Stimulated activated naive CD8-positive, alpha-beta T cell treated with anti-CD3 and anti-CD28 coated beads, Interleukin-15, Interleukin-2, amounts not matched to agents 100 U/mL and 50 U/mL, for 24 hours (primary cell): Measurements from ENCODE around the gene HYAL1.
A peak's percentile ranks its signal among the peaks of the same experiment; 100 is the strongest.

Experiments used
- ATAC-seq: fragments of 150-1000 bp; cut with Tn5 transposase; one replicate; pipeline ENCODE4 v1.10.0; 2021
- DNase-seq: peaks from one replicate; pipeline ENCODE4 v3.0.0; 2021

Gene HYAL1

DNA sequence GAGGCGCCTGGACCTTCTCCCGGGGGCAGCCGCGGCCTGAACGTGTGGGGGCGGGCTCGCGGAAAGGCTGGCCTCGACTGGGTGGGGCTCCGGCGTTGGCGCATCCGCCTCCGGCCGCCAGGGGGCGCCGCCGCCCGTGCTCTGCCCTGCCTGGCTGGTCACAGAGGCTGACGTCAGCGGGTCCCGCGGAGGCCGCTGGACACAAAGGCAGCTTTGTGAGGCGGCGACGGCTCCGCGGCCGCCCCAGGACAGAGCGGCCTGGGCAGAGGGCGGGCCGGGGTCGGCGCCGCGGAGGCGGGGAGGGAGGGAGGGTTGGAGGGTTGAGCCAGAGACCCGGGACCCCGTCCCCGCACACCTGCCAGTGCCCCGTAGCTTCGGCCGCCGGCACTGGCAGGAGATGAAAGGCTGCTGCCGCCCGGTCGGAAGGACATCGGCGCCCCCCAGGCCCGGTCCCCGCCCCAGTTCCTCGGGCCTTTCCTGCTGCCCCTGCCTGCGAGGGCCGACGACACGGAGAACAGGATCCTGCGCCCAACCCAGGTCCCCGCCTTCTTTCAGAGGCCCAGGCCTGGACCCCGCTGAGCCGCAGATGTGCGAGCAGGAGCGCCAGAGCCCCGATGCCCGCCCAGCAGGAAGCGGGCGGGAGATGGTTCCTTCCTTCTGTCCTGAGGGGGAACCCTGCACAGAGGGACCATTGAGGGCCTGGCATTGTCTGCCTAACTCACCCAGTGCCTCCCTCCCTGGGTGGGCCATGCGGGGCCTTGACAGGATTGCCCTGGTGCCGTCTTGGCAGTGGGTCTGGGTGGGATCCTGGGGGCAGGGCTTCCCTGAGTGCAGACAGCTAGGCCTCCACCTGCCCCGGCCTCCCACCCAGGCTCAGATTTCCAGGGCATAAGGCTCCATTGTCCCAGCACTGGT lies 43.1 kb downstream of the HYAL1 start:
- peak; percentile 90 for DNase-seq
- ATAC-seq, result peak; percentile 95

DNA sequence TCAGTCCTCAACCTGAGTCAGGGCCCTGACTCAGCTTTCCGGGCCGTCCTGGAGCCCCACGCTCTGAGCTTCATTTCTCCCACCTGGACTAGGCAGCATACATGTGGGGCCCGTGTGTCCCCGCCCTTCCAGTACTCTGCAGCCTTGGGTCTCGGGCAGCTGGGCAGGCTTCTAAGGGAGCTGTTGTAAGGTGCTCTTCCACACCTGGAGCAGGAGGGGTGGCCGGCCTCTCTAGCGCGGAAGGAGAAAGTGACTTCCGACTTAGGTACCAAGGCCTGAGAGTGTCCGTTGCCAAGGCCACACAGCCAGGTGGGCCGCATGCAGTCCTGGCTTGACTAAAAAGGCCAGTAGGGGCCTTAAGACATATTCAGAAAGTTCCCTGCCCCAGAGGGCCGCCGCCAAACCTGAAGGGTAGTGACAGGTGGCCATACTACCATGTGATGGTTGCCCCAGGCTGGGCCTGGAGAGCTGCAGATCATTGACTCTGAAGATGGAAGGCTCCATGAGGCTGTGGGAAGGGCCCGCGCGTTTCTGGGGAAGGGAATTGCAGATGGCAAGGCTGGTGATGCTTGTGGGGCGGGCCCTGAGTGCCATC lies 43.8 kb downstream of the HYAL1 start:
- no peak for DNase-seq
- ATAC-seq, result no peak

DNA sequence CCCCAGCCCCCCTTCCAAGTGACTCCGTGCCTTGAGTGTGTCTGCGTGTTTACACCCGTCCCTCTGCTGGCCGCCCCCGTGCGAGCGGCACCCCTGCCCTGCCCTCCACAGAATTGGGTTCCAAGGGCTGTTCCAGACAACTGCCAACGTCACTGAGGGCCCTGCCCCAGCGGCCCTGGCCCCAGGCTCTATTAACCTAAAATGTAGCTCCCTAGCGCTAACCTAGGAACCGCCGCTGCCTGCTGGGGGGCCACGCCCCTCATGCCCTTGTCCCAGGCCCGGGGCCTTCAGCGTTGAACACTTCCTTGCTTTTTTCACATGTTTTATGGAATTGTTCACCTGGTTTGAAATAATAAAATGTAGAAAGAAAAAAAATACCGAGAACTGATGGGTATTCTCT lies 44.4 kb downstream of the HYAL1 start:
- no peak for ATAC-seq
- DNase-seq, result no peak

DNA sequence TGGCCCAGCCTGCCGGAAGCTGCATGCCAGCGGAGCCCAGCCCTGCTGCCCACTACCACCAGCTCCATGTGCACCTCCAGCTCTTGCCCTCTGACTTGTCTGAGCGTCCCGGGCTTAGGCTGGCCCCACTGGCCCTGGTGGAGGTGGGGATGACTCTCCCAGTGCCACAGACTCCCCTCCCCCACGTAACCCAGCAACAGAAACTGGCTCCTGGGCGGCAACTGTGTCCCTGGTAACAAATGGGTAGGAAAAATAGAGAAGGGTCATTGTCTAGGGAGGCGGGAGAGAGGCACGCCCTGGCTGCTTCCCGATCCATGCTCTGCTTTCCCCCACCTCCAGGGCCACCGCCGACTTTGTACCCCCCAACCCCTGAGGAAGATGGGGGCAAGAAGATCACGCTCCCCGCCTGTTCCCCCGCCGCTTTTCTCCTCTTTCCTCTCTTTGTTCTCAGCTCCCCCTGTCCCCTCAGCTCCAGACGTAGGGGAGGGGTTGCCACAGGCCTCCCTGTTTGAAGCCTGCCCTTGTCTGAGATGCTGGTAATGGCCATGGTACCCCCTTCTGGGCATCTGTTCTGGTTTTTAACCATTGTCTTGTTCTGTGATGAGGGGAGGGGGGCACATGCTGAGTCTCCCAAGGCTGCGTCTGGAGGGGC lies 45.2 kb downstream of the HYAL1 start:
- DNase-seq, result no peak
- no peak for ATAC-seq

DNA sequence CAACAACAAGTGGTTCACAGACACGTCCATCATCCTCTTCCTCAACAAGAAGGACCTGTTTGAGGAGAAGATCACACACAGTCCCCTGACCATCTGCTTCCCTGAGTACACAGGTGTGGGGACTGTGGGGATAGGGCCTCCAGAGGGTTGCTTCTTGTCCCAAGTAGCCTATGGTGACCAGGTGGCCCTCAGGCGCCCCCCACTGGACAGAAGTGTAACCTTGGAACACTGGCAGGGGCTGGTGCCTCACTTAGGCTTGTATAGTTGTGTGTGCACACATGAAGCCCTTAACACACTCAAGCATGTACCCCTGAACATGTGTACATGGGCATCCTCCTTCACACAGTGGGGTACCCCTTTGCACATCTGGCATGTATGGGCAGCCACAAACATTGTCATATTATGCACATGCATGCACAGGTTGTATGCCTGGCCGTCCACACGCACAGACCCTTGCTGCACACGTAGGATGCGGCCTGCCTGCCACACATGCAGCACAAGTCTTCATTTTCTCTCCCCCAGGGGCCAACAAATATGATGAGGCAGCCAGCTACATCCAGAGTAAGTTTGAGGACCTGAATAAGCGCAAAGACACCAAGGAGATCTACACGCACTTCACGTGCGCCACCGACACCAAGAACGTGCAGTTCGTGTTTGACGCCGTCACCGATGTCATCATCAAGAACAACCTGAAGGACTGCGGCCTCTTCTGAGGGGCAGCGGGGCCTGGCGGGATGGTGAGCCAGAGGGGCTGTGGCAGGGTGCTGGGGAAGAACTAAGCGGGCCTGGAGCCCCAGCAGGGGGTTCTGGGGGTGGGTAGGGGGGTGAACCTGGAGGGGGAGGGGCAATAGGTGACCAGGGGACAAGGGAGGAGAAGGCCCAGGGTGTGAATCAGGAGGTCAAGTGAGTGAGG lies 46.1 kb downstream of the HYAL1 start:
- no peak for ATAC-seq
- peak; percentile 69 for DNase-seq

DNA sequence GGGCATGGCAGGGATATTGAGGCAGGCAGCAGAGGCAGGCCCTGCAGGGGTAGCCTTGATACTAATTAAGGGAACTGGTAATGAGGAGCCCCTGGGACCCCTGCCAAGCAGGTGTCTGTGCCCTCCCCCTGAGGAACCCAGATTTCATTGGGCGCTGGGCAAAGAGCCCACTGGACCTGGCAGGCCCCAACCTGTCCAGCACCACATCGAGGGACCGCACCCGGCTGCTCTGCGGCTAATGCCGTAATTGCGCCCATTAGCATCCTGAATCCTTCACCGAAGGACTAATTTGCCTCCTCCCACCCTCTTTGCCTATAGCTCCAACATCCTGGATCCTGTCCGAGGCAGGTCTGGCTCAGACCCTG lies 48.1 kb downstream of the HYAL1 start:
- DNase-seq (no peak), ATAC-seq (no peak)

DNA sequence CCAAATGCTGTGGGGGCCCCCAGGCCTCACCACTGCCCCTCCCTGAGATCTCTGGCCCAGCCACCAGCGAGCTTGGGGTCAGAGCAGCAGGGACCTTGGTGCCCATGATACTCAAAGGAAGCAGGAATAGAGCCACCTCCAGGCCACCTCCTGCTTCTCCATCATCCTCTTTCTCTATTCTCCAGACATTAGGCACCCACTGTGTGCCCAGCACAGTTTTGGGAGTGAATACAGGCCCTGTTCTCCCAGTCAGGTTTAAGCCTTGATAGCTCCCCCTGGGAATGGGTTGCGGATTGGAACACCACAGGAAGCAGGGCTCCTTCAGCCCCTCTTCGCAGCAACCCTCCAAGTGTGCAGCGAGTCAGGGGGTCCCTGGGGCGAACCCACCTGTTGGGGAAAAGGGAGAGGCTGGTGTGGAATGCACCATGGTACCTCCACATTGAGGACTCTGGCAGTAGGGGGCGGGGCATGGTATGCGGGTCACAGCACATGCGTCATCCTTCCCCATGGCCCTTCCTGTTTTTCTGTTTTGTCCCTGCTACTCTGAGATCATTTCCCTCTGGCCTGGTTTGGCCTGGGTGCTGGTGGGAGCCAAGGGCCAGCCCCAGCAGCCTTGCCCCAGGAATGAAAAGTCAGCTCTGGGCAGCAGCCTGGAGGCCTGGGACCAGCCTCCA lies 48.7 kb downstream of the HYAL1 start:
- ATAC-seq, result no peak
- DNase-seq, result no peak

DNA sequence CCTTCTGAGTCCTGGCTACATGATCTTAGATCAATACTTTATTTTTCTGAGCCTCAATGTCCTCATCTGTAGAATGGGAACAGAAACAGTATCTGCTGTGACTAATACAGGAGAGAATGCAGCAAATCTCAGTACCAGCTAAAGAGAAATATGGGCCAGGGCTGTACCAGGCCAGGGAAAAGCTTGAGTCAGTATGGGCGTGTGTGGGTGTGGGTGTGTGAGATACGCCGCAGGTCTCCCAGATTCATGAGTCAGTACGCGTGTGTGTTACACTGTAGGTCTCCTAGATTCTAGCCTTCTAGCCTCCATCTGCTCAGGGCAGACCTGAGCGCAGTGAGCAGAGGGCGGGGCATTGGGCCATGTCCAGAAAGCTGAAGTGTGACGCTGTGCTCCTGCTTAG lies 52.2 kb downstream of the HYAL1 start:
- DNase-seq (peak; percentile 45), ATAC-seq (peak; percentile 30)

DNA sequence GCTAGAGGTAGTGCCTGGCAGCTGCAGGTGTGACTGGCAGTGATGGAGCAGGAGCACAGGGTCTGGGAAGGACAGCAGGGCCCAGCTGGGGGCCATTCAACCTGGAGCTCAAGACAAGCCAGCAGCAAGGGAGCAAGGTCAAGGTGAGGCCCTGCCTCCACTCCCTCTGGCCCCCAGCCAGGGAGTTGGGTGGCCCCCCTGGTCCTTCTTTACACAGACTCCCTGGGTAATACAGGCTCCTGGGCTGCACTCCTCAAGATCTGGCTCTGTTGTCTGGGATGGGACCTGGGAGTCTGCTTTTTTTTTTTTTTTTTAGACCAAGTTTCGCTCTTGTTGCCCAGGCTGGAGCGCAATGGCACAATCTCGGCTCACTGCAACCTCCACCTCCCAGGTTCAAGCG lies 52.9 kb downstream of the HYAL1 start:
- ATAC-seq, result no peak

More for the DNA sequence above, 52.9 kb downstream of the HYAL1 start:
- no peak for DNase-seq
